ENCODE data around the gene GNA15. TPM values are rescaled to one million over a fixed set of nuclear protein-coding genes. Genes with fewer than 3 reads are reported as not detected.
A peak's percentile ranks its signal among the peaks of the same experiment; 100 is the strongest.

Gene GNA15
- total RNA-seq, 1 donor, result 258 TPM

DNA sequence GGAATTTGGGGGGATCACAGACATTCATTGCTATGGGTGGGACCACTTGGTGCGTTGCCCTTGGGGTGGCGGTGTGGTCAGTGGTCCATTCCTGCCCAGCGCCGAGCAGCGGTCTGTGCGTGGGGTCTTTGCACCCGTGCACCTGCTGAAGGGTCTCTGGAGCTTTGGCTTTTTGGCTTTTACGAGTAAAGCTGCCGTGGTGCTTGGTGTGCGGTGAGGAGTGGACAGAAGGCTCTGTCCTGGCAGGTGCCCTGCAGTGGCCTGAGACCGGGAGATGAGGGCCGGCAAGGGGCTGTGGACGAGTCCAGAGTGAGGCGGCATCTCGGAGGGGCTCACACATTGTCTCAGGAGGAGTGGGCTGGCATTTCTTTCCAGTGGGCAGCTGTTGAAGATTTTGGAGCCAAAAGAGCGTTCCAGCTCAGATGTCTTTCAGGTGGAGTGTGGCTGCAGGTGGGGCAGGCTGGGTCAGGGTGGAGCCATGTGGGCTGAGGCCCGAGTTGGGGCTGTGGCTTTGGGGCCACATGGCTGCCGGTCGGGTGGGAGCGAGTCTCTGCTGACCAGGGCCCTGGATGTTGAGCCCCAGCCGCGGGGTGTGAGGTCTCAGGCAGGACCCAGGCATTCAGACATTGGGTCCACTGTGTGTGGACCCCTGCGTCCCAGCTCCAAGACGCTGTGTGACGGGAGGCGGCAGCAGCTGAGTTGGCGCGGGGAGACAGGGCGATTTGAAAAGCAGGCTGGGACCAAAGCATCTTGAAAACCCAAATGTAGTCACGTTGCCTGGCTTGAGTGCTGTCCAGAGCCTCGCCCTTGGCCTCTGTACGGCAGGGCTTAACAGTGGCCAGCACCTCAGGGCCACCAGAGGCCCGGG lies 30.0 kb upstream of the GNA15 start:
- DNase-seq (ENCODE audit: low read depth in 2 of 3, low spot score in 2 of 3), result no peak

DNA sequence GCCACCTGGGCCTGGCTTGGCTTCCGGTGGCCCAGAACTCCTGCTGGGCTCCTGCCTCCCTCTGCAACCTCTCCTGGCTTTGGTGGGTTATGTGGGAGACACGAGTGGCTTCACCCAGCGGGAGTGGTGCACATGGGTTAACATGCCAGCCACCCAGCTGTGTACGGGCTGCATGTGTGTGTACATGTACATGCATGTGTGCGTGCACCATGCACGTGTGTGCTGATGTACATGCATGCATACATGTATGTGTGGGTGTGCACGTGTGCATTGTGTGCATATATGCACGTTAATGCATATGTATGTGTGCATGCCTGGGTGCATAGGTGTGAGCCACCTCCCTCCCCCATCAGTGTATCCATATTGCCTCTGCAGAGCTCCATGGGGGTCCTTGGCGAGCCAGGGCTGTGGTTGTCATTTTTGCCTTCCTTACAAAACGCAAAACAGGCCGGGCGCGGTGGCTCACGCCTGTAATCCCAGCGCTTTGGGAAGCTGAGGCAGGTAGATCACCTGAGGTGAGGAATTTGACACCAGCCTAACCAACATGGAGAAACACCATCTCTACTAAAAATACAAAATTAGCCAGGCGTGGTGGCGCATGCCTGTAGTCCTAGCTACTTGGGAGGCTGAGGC lies 29.2 kb upstream of the GNA15 start:
- no peak for DNase-seq (ENCODE audit: low read depth in 2 of 3, low spot score in 2 of 3)

DNA sequence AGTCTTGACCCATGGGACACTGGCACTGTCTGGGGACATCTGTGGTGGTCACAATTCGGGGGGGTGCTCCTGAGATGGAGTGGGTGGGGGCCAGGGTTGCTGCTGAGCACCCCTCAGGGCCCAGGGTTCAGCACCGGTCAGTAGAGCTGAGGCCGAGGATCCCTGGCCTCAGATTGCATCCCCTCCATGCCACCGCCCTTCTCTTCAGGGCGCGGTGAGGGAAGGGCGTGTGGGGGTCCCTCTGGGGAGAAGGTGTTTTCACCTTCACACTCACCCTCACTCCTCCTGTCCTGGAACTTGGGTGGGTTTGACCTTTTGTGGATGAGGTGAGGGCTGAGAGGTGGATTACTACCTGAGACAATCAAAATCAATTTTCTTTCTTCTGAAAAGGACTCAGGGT lies 28.2 kb upstream of the GNA15 start:
- DNase-seq (ENCODE audit: low read depth in 2 of 3, low spot score in 2 of 3), result no peak

DNA sequence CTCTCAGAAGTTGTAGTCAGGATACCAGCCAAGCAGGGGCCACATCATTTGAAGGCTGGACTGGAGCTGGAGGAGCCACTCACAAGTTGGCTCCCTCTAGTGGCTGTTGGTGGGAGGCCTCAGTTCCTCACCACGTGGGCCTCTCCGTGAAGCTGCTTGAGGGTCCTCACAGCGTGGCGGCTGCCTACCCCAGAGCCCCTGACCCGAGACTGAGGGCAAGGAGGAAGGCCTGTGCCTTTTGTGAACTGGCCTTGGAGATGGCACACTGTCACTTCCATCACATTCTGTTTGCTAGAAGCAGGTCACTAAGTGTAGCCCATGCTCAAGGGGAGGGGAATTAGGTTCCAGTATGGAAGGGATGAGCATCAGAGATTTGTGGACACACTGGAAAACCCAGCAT lies 27.1 kb upstream of the GNA15 start:
- peak; percentile 42 to 80 (median 61) for DNase-seq (ENCODE audit: low read depth in 2 of 3, low spot score in 2 of 3)

DNA sequence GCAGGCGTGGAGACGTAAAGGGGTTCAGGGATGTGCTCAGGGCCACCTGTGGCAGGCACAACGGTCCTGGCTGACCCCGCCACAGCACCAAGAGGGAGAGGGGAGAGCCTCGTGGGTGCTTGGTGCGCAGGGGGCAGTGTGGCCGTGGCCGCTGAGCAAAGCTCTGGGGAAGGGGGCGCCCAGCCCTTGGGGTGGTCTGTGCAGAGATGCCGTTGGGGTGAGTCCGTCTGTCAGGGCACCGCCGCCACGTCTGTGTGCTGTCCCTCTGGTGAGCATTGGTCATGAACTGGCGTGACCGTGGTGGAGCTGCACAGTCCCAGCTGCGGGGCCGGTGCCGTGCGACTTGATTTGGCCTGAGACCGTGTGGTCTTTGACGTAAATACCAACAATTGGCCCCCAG lies 26.3 kb upstream of the GNA15 start:
- DNase-seq (ENCODE audit: low read depth in 2 of 3, low spot score in 2 of 3), result no peak

DNA sequence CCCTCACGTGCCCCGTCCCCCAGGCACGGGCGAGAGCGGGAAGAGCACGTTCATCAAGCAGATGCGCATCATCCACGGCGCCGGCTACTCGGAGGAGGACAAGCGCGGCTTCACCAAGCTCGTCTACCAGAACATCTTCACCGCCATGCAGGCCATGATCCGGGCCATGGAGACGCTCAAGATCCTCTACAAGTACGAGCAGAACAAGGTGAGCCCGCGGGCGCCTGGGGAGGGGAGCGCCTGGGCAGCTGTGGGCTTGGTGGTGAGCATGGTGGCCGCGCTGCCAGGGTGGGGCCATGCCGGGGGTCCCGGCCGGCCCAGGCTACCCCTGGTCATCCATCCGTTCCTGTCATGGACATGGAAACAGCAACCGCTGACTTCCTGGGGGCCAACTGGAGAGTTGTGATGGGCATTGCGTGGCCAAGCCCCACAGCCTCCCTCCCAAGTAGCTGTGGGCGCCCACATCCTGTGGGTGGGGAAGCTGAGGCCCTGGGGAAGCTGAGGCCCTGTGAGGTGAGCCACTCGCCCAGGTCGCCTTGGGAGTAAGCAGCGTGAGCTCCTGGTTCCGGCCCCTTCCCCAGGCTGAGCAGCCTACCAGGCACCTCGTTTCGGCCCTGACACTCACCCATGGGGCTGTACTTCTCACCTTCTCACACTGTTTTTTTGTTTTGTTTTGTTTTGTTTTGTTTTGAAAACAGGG lies 25.6 kb upstream of the GNA15 start:
- DNase-seq (ENCODE audit: low read depth in 2 of 3, low spot score in 2 of 3), result no peak

DNA sequence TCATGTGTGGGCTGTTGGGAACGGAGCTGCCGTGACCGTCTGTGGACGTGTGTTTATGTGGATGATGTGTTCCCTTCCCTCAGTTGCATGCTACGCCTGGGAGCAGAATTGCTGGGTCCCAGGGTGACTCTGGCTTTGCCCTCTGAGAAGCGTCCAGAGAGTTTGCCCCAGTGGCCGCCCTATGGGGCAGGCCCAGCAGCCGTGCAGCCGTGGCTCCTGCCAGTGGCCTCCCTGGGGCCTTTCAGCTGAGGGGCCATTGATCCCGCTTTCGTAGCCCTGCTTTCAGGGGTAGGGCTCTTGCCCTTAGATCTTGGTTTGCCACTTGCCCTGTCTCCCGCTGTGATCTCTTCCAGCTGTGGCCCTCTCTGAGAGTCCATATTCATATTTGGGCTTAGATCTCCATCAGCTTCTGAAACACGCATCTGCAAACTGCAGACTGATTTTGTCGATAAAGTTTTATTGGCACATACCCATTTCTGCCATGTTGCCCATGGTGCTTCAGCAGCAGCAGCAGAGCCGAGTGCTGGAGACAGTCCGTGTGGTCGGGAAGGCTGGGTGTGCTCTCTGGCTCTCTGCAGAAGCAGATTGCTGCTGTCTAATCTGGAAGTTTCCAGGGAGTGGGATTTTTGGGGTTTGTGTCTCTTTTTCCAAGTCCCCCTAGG lies 24.1 kb upstream of the GNA15 start:
- no peak for DNase-seq (ENCODE audit: low read depth in 2 of 3, low spot score in 2 of 3)

DNA sequence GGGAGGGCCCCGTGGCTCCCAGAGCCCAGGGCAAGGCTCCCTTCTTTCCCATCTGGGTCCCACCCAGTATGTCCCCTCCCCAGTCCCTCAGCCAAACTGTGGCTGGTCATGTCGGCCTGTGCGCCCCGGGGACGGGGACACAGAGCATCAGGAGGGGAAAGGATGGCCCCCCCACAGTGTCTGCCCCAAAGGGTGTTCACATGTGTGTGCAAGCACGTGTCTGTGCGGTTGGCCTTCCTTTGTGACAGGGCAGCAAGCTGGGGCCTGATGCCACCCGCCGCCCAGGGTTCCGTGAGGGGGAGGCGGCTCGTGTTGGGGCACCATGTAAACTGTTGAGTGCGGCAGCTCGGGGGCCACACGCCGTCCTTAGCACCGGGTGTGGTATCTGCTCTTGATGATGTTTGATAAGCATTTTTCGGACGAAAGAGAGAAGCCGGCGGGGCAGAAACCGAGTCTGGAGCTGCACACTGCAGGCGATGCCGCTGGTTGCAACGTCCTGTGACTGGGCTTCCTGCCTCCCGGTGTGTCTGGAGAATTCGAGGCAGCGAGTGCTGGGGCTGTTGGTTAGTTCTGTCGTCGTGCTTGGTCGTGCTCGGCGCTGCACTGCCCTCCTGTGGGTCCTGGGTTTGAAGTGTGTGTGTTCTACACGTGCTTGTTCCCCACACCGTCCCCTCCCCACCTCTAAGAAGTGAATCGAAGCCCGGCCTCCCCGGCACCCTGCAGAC lies 23.3 kb upstream of the GNA15 start:
- no peak for DNase-seq (ENCODE audit: low read depth in 2 of 3, low spot score in 2 of 3)

DNA sequence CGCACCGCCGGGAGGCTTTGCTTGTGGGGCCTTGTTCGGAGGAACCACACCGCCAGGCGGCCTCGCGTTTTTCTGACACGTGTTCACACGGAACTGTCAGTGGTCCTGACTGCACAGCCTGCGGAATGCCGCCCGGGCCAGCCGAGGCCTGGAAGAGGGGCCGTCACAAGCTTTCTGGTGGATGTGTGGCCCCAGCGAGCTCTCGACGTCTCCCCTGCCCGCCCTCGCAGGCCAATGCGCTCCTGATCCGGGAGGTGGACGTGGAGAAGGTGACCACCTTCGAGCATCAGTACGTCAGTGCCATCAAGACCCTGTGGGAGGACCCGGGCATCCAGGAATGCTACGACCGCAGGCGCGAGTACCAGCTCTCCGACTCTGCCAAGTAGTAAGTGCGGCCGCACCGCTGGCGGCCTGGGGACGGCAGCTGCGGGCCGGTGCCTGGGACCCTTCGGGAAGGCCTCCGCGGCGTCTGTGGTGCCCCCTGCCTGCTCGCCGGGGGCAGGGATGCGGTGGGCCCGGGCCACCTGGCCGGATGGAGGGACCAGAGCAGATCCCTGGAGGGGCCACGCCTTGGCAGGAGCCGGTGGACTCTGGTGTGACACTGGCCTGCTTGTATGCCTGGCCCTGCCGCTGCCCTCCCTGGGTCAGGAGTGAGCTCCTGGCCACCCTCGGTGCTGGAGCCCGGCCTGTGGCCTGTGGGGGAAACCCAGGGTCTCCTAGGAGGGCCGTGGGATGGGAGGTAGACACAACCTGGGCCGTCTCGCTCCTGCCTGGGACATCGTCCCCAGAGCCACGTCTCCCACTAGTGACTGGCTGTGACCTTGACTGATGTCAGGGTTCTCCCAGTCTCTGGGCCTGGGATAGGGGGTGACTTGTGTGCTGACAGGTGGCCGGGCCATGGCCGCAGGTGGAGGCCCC lies 22.5 kb upstream of the GNA15 start:
- DNase-seq (ENCODE audit: low read depth in 2 of 3, low spot score in 2 of 3), result no peak

DNA sequence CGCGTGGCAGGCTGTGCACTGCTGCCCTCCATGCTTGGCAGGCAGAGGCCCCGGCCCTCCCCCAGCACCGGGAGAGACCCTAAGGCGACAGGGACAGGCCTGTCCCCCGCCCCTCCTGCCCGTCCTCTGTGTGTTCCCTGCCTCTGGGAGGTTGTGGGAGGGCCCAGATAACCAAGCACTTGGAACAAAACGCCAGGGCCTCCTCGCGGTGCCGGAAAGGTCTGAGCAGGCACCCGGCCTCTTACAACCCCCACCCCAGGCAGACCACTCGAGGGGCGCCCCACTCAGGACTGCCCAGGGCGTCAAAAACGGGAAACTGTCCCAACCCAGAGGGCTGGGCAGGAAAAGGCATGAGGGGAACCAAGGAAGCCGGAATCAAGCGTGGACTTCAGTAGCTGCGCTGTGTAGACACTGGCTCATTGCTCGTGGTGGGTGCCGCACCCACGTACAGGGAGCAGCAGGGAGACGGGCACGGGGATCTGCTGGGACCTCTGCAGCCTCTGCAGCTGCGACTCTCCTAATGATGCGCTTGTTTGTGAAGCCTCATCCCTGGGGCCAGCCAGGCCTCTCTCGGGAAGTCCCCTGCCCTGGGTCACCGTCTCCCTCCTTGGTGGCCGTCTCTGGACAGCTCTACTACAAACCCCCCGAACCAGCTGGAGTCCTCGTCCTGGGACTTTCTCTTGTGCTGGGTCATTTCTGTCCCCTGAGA lies 21.7 kb upstream of the GNA15 start:
- no peak for DNase-seq (ENCODE audit: low read depth in 2 of 3, low spot score in 2 of 3)

DNA sequence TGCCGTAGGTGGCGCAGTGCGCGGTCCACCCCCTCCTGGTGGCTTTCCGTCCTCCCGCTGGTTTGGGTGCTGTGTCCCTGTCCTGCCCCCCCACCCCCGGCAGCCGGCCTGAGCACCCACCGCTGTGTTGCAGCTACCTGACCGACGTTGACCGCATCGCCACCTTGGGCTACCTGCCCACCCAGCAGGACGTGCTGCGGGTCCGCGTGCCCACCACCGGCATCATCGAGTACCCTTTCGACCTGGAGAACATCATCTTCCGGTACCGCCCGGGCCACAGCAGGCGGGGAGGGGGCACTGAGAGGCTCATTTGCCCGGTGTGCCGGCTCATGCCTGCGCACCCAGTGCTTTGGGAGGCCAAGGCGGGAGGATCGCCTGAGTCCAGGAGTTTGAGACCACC lies 21.0 kb upstream of the GNA15 start:
- no peak for DNase-seq (ENCODE audit: low read depth in 2 of 3, low spot score in 2 of 3)

DNA sequence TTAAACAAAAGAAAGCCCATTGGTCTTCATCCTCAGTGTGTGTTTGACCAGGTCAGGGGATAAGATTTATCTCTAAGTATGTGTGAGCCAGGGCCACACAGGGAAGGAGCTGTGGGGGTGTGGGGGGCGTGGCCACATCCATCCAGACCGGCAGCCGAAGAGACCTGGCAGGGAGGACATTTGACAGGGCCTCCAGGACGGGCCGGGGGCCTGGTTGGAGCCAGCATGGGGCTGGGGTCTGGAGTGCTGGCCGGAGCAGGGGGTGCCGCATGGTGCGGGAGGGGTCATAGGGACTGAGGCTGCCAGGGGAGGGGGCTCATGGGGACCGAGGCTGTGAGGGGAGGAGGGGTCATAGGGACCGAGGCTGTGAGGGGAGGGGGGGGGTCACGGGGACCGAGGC lies 20.4 kb upstream of the GNA15 start:
- no peak for DNase-seq (ENCODE audit: low read depth in 2 of 3, low spot score in 2 of 3)

DNA sequence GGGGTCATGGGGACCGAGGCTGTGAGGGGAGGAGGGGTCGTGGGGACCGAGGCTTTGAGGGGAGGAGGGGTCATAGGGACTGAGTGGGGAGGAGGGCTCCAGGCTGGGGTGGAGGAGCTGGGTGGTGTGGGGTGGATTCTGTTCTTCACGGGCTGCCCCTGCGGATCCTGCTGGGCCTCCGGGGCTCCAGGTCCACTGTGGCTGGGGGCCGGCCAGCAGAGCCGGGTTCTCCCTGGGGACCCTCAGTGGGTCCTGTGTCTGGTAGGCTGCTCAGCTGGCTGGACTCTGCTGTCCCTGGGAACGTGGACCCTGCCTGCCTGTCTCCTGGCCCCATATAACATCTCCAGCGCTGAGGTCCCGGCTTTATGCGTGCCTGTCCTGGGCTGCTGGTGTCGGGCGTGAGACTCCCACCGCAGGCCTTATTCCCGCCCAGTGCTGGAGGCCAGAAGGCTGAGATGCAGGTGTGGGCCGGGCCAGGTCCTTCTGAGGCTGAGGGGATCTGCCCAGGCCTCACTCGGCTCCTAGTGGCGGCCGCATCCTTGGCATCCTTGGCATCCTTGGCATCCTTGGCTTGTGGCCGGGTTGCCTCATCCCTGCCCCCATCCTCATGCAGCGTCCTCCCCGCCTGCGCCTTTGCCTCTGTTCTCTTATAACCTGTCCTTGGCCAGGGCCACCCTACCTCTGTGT lies 19.8 kb upstream of the GNA15 start:
- no peak for DNase-seq (ENCODE audit: low read depth in 2 of 3, low spot score in 2 of 3)

DNA sequence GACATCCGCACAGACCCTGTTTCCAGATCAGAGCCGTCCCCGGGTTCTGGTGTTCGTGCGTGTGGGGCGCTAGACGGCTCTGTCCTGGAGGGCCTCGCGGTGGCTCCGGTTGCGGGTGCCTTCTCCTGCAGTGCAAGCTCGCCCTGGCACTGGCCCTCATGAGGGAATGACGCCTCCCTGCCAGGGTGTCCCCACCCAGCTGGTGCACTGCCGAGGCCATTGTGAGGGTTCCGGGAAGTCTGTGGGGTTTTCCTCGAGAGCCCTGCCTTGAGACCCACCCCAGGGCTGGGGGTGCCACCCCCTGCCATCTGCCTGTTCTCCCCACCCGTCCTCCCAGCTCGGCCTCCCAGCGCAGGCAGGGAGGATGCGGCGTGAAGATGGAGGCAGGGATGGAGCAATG lies 19.2 kb upstream of the GNA15 start:
- no peak for DNase-seq (ENCODE audit: low read depth in 2 of 3, low spot score in 2 of 3)

DNA sequence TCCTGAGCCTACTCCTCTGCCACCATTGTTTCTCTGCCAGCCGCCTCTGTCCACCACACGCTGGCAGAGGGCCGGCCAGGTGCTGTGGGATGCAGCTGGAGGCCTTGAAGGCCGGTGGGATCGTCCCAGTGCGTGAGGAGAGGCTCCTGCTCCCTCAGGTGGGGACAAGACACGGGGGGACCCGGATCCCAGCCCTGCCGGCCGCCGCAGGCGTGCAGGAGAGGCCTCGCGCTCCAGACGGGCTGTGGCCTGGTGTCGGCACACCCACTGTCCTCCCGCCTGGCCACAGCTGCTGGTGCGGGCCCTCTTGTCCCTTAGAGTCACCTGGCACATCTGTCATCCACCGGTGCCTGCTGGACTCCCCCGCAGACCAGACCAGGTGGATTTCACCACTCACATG lies 18.1 kb upstream of the GNA15 start:
- no peak for DNase-seq (ENCODE audit: low read depth in 2 of 3, low spot score in 2 of 3)

DNA sequence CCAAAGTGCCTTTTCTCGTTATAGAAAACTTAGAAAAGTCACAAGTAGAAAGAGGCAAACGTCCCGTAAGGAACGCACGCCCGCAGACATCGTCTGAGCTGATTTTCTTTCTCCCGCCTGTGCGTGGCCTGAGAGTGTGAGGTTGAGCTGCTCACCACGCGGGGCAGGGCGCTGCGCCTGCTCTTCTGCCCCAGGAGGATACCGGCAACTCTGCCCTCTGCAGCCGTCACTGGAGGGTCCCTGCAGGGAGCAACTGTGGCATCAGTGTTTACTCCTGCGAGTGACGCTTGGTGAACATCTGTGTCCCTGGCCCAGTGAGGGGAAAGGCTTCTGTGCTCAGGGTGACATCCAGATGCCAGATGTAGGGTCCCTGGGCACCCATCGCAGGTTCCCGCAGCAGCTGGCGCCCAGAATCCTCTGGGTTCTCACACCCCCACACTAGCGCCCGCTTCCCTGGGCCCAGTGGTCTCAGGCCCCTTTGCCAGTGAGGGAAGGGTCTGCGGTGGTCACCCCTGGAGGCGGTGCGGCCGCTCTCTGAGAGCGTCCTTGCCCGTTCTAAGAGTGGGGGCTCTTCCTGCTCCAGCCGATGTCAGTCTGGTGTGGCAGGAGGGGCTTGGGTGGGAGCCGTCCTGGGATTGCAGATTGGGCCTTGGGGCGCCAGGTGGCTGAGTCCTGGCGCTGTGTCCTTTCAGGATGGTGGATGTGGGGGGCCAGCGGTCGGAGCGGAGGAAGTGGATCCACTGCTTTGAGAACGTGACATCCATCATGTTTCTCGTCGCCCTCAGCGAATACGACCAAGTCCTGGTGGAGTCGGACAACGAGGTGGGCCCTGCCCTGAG lies 17.4 kb upstream of the GNA15 start:
- no peak for DNase-seq (ENCODE audit: low read depth in 2 of 3, low spot score in 2 of 3)

DNA sequence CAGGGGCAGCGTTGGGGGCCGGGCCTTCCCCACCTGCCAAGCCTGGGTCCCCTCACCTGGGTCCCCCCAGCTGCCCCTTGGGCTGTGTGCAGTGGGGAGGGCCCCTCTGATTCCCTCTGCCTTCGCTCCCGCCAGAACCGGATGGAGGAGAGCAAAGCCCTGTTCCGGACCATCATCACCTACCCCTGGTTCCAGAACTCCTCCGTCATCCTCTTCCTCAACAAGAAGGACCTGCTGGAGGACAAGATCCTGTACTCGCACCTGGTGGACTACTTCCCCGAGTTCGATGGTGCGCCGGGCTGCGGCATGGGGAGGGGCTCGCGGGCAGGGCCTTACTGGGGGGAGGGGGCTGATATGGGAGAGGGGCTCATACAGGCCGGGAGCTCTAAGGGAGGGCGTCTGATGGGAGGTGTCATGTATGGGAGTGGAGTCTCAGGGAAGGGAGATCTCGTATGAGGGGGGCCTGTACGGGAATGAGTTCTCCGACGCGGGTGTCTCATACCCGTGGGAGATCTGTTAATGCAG lies 16.7 kb upstream of the GNA15 start:
- no peak for DNase-seq (ENCODE audit: low read depth in 2 of 3, low spot score in 2 of 3)
